ENCODE measurements around the gene FMC1.
A peak's percentile ranks its signal among the peaks of the same experiment; 100 is the strongest.

Gene FMC1

GRCh38 chr7:139358541-139359365 is 17.6 kb downstream of the FMC1 start:
- peak overlapping the region; percentile 98 for H3K27ac ChIP-seq
- TF ChIP-seq CTCF (conservative IDR thresholded peaks at IDR 0.05) (no peak), ZFX (IDR thresholded peaks at IDR 0.05) (no peak)

GRCh38 chr7:139359366-139360209 is 18.5 kb downstream of the FMC1 start, which contains the start of gene LUC7L2:
TSS of gene LUC7L2 (plus strand) at chr7:139359894. CDS start at chr7:139360262, 368 bp downstream.
- peak; percentile 94 for TF ChIP-seq ZFX (IDR thresholded peaks at IDR 0.05)
- no peak; the same call in 1 of the 2 replicates for TF ChIP-seq CTCF (conservative IDR thresholded peaks at IDR 0.05)

GRCh38 chr7:139360210-139360947 is 19.2 kb downstream of the FMC1 start:
- no peak for TF ChIP-seq CTCF (conservative IDR thresholded peaks at IDR 0.05)
- TF ChIP-seq ZFX (IDR thresholded peaks at IDR 0.05), result no peak
- peak overlapping the region; percentile 98 for H3K27ac ChIP-seq

More at GRCh38 chr7:139359366-139360209, 18.5 kb downstream of the FMC1 start, which contains the start of gene LUC7L2:
- peak within 1 kb of the TSS; percentile 98 for H3K27ac ChIP-seq

GRCh38 chr7:139360948-139361307 is 19.8 kb downstream of the FMC1 start:
- peak overlapping the region; percentile 98 for H3K27ac ChIP-seq
- no peak for TF ChIP-seq ZFX (IDR thresholded peaks at IDR 0.05)
- TF ChIP-seq CTCF (conservative IDR thresholded peaks at IDR 0.05), result no peak

- no peak for TF ChIP-seq CTCF (conservative IDR thresholded peaks at IDR 0.05)
- TF ChIP-seq ZFX (IDR thresholded peaks at IDR 0.05), result no peak
- no peak overlapping the region for H3K27ac ChIP-seq
Observed at GRCh38 chr7:139361523-139361922, 20.4 kb downstream of the FMC1 start.

- H3K27ac ChIP-seq, result no peak overlapping the region
- TF ChIP-seq CTCF (conservative IDR thresholded peaks at IDR 0.05), result no peak
- TF ChIP-seq ZFX (IDR thresholded peaks at IDR 0.05), result no peak
Observed at GRCh38 chr7:139362302-139362701, 21.2 kb downstream of the FMC1 start.

Data from C4-2B (cell line).